Endodermal cell (in vitro differentiated cells): ENCODE measurements around the gene PLB1. TPM values are rescaled to one million over a fixed set of nuclear protein-coding genes. Genes with fewer than 3 reads are reported as not detected.
A peak's percentile ranks its signal among the peaks of the same experiment; 100 is the strongest.

Experiments
- DNase-seq: peaks from one replicate; pipeline ENCODE4 v3.0.0-alpha.2; 2017
- H3K27ac ChIP-seq: 2 replicates; pipeline ENCODE4 v1.5.1; 2013; ENCODE audit warnings: mild to moderate bottlenecking, low read depth, low read length, moderate library complexity
- H3K27me3 ChIP-seq: 2 replicates; pipeline ENCODE4 v1.6.1; 2013; ENCODE audit warnings: mild to moderate bottlenecking, low read length, moderate library complexity; ENCODE audit not compliant: insufficient read depth, control insufficient read depth, poor library complexity, severe bottlenecking
- H3K36me3 ChIP-seq: 2 replicates; pipeline ENCODE4 v1.7.0; 2013; ENCODE audit warnings: mild to moderate bottlenecking, low read length, moderate library complexity; ENCODE audit not compliant: control insufficient read depth, insufficient read depth
- H3K4me1 ChIP-seq: one replicate; pipeline ENCODE4 v1.7.0; 2013; ENCODE audit warnings: low read length; ENCODE audit not compliant: control insufficient read depth, insufficient read depth
- H3K4me3 ChIP-seq: 2 replicates; pipeline ENCODE4 v1.5.1; 2013; ENCODE audit warnings: mild to moderate bottlenecking, low read length, moderate library complexity
- H3K9ac ChIP-seq: 2 replicates; pipeline ENCODE4 v1.6.1; 2013; ENCODE audit warnings: mild to moderate bottlenecking, low read length, moderate library complexity; ENCODE audit not compliant: poor library complexity, severe bottlenecking; ENCODE audit errors: extremely low read depth
- H3K9me3 ChIP-seq: 2 replicates; pipeline ENCODE4 v1.6.1; 2013; ENCODE audit warnings: mild to moderate bottlenecking, low read length, moderate library complexity; ENCODE audit not compliant: control insufficient read depth
- H3K27ac Mint-ChIP-seq: 2 replicates; pipeline ENCODE4 v1.8.0; 2020; ENCODE audit warnings: mixed read lengths
- H3K27me3 Mint-ChIP-seq: 2 replicates; pipeline ENCODE4 v1.8.0; 2021; ENCODE audit warnings: mild to moderate bottlenecking, mixed read lengths; ENCODE audit not compliant: insufficient read depth
- H3K36me3 Mint-ChIP-seq: 2 replicates; pipeline ENCODE4 v1.8.0; 2020; ENCODE audit warnings: low read depth, mixed read lengths
- H3K4me1 Mint-ChIP-seq: 2 replicates; pipeline ENCODE4 v1.8.0; 2020; ENCODE audit warnings: mixed read lengths
- H3K4me3 Mint-ChIP-seq: 2 replicates; pipeline ENCODE4 v1.8.0; 2020; ENCODE audit warnings: mild to moderate bottlenecking, moderate library complexity, mixed read lengths
- H3K9me3 Mint-ChIP-seq: 2 replicates; pipeline ENCODE4 v1.8.0; 2020; ENCODE audit warnings: mild to moderate bottlenecking, mixed read lengths
- CTCF ChIP-seq: fragments of 200-600 bp; sonication (generic); conservative IDR thresholded peaks from 2 replicates; pipeline ENCODE4 v1.5.0; 2021; ENCODE audit warnings: antibody characterized with exemption, mild to moderate bottlenecking
- WGBS, 2 experiments: methylation state at CpG; one replicate each; pipeline versions ENCODE4 v1.1.5 to v1.1.7; 2013; ENCODE audit warnings: missing lambda C conversion rate in 2 of 2, mixed read lengths in 1 of 2; ENCODE audit not compliant: insufficient coverage in 1 of 2, insufficient read length in 1 of 2; 5-methylcytosine and 5-hydroxymethylcytosine counted together
- total RNA-seq, 2 donors: library from RNA; stranded (reverse); fragmentation: NEBNext Ultra II Directional in 1 of 2; extraction: Animal tissue kit (Norgen Biotek cat#: 25700) in 1 of 2; gene quantifications; 2 replicates in 1 of 2; 3 replicates in 1 of 2; pipeline ENCODE4 v1.2.1, GENCODE V29; 2021

Gene PLB1
- total RNA-seq, 2 donors from 2014 or later, result 0.35 to 0.38 TPM

- no peaks in the 10 kb centered on the region for H3K27me3 ChIP-seq
- H3K4me3 ChIP-seq, result peak overlapping the region; percentile 16
- WGBS, 2 experiments, result 73 to 84% methylated on average over 10 to 13 of the region's 13 CpGs
- Mint-ChIP-seq H3K27me3 (no peaks in the 10 kb centered on the region), H3K9me3 (no peaks in the 10 kb centered on the region), H3K4me3 (no peak overlapping the region), H3K36me3 (no peaks in the 10 kb centered on the region), H3K4me1 (peaks cover 21% of the 10 kb centered on the region), H3K27ac (peak overlapping the region; percentile 59)
- no peak overlapping the region for H3K9ac ChIP-seq
- H3K9me3 ChIP-seq, result no peaks in the 10 kb centered on the region
- peaks cover 8% of the 10 kb centered on the region for H3K4me1 ChIP-seq
- peak; percentile 71 for DNase-seq
- no peaks in the 10 kb centered on the region for H3K36me3 ChIP-seq
- H3K27ac ChIP-seq, result no peak overlapping the region
- no peak for TF ChIP-seq CTCF
Observed at GRCh38 chr2:28684142-28684858, 188.4 kb downstream of the PLB1 start.

- Histone ChIP-seq H3K27me3 (no peaks in the 10 kb centered on the region), H3K4me3 (no peak overlapping the region), H3K27ac (no peak overlapping the region), H3K4me1 (peaks cover 12% of the 10 kb centered on the region), H3K9ac (no peak overlapping the region), H3K36me3 (no peaks in the 10 kb centered on the region), H3K9me3 (no peaks in the 10 kb centered on the region)
- no peaks in the 10 kb centered on the region for H3K36me3 Mint-ChIP-seq
- H3K9me3 Mint-ChIP-seq, result no peaks in the 10 kb centered on the region
- no peak overlapping the region for H3K4me3 Mint-ChIP-seq
- DNase-seq, result no peak
- H3K4me1 Mint-ChIP-seq, result peaks cover 28% of the 10 kb centered on the region
- H3K27ac Mint-ChIP-seq, result no peak overlapping the region
- H3K27me3 Mint-ChIP-seq, result no peaks in the 10 kb centered on the region
- TF ChIP-seq CTCF, result no peak
Observed at GRCh38 chr2:28687171-28687570, 191.3 kb downstream of the PLB1 start.

GRCh38 chr2:28687640-28688385 lies 192.0 kb downstream of the PLB1 start:
- H3K27me3 ChIP-seq, result no peaks in the 10 kb centered on the region
- no peak overlapping the region for H3K9ac ChIP-seq
- H3K27ac Mint-ChIP-seq, result no peak overlapping the region
- H3K4me1 Mint-ChIP-seq, result peaks cover 28% of the 10 kb centered on the region
- no peak for DNase-seq
- H3K4me3 ChIP-seq, result no peak overlapping the region
- no peaks in the 10 kb centered on the region for H3K36me3 ChIP-seq
- no peak for TF ChIP-seq CTCF
- no peak overlapping the region for H3K27ac ChIP-seq
- H3K4me1 ChIP-seq, result peaks cover 12% of the 10 kb centered on the region
- H3K36me3 Mint-ChIP-seq, result no peaks in the 10 kb centered on the region
- no peaks in the 10 kb centered on the region for H3K9me3 Mint-ChIP-seq
- WGBS, 2 experiments, result 83 to 93% methylated on average over 1 to 7 of the region's 7 CpGs
- no peaks in the 10 kb centered on the region for H3K9me3 ChIP-seq
- H3K27me3 Mint-ChIP-seq, result no peaks in the 10 kb centered on the region
- no peak overlapping the region for H3K4me3 Mint-ChIP-seq
